ENCODE results near the gene HIPK1. TPM values are rescaled to one million over a fixed set of nuclear protein-coding genes. Genes with fewer than 3 reads are reported as not detected.

The HIPK1 gene
- total RNA-seq, 3 donors from 2014 or later (not counting 1 experiment from before 2014, with no cell fraction given) = 238 to 283 (median 261) TPM

GRCh38 chr1:113987259-113987658, 58.1 kb downstream of the HIPK1 start:
- H3K27me3 Mint-ChIP-seq (ENCODE audit: low read depth in 2 of 2) = no peaks in the 10 kb centered on the region
- TF ChIP-seq CTCF (IDR thresholded peaks at IDR 0.05) = no peak
- Histone ChIP-seq H3K27me3 (ENCODE audit: control insufficient read depth, insufficient read depth, low read length) (no peaks in the 10 kb centered on the region), H3K4me3 (ENCODE audit: low read length) (no peak overlapping the region), H3K27ac (ENCODE audit: low read length) (no peak overlapping the region), H3K4me1 (ENCODE audit: control insufficient read depth, insufficient read depth, low read length) (peaks cover 8% of the 10 kb centered on the region), H3K9me3 (ENCODE audit: control insufficient read depth, insufficient read depth, low read length) (no peaks in the 10 kb centered on the region), H3K36me3 (ENCODE audit: control insufficient read depth, insufficient read depth, low read length) (no peaks in the 10 kb centered on the region)
- WGBS (ENCODE audit: insufficient coverage) = 93% methylated on average over 5 of the region's 5 CpGs
- no peaks in the 10 kb centered on the region for H3K9me3 Mint-ChIP-seq
- no peaks in the 10 kb centered on the region for H3K36me3 Mint-ChIP-seq
- no peak overlapping the region for H3K4me3 Mint-ChIP-seq
- no peak overlapping the region for H3K27ac Mint-ChIP-seq
- intact Hi-C loops (cut with micrococcal nuclease) = no loop called here
- ATAC-seq (no peak), DNase-seq (no peak)
- H3K4me1 Mint-ChIP-seq = peaks cover 0 to 17% of the 10 kb centered on the region in 2 donors

GRCh38 chr1:113990530-113990929, 61.4 kb downstream of the HIPK1 start:
- Histone ChIP-seq H3K27me3 (ENCODE audit: control insufficient read depth, insufficient read depth, low read length) (no peaks in the 10 kb centered on the region), H3K4me3 (ENCODE audit: low read length) (no peak overlapping the region), H3K9me3 (ENCODE audit: control insufficient read depth, insufficient read depth, low read length) (peaks cover 12% of the 10 kb centered on the region), H3K36me3 (ENCODE audit: control insufficient read depth, insufficient read depth, low read length) (no peaks in the 10 kb centered on the region), H3K27ac (ENCODE audit: low read length) (no peak overlapping the region), H3K4me1 (ENCODE audit: control insufficient read depth, insufficient read depth, low read length) (no peaks in the 10 kb centered on the region)
- H3K9me3 Mint-ChIP-seq = peaks cover 4 to 12% of the 10 kb centered on the region in 2 donors
- intact Hi-C loops (cut with micrococcal nuclease) = no loop called here
- 90% methylated on average over 1 of the region's 2 CpGs for WGBS (ENCODE audit: insufficient coverage)
- TF ChIP-seq CTCF (IDR thresholded peaks at IDR 0.05) = no peak
- no peak overlapping the region for H3K27ac Mint-ChIP-seq
- peaks cover 0 to 2% of the 10 kb centered on the region in 2 donors for H3K27me3 Mint-ChIP-seq (ENCODE audit: low read depth in 2 of 2)
- DNase-seq = no peak
- peaks cover 16% of the 10 kb centered on the region for H3K36me3 Mint-ChIP-seq
- no peak overlapping the region for H3K4me3 Mint-ChIP-seq
- no peaks in the 10 kb centered on the region for H3K4me1 Mint-ChIP-seq
- no peak for ATAC-seq

GRCh38 chr1:113990961-113991360, 61.8 kb downstream of the HIPK1 start:
- no peak overlapping the region for H3K27ac Mint-ChIP-seq
- DNase-seq = no peak
- ATAC-seq = no peak
- H3K36me3 Mint-ChIP-seq = peaks cover 20% of the 10 kb centered on the region
- H3K27me3 Mint-ChIP-seq (ENCODE audit: low read depth in 2 of 2) = peaks cover 0 to 2% of the 10 kb centered on the region in 2 donors
- H3K4me3 Mint-ChIP-seq = no peak overlapping the region
- no peak for TF ChIP-seq CTCF (IDR thresholded peaks at IDR 0.05)
- H3K9me3 Mint-ChIP-seq = peaks cover 5 to 14% of the 10 kb centered on the region in 2 donors
- no peak overlapping the region for H3K4me3 ChIP-seq (ENCODE audit: low read length)
- no peaks in the 10 kb centered on the region for H3K36me3 ChIP-seq (ENCODE audit: control insufficient read depth, insufficient read depth, low read length)
- H3K27ac ChIP-seq (ENCODE audit: low read length) = no peak overlapping the region
- intact Hi-C loops (cut with micrococcal nuclease) = no loop called here
- H3K27me3 ChIP-seq (ENCODE audit: control insufficient read depth, insufficient read depth, low read length) = no peaks in the 10 kb centered on the region
- H3K4me1 ChIP-seq (ENCODE audit: control insufficient read depth, insufficient read depth, low read length) = no peaks in the 10 kb centered on the region
- WGBS (ENCODE audit: insufficient coverage) = 96% methylated on average over 4 of the region's 4 CpGs
- H3K9me3 ChIP-seq (ENCODE audit: control insufficient read depth, insufficient read depth, low read length) = peaks cover 16% of the 10 kb centered on the region
- H3K4me1 Mint-ChIP-seq = no peaks in the 10 kb centered on the region

DNA sequence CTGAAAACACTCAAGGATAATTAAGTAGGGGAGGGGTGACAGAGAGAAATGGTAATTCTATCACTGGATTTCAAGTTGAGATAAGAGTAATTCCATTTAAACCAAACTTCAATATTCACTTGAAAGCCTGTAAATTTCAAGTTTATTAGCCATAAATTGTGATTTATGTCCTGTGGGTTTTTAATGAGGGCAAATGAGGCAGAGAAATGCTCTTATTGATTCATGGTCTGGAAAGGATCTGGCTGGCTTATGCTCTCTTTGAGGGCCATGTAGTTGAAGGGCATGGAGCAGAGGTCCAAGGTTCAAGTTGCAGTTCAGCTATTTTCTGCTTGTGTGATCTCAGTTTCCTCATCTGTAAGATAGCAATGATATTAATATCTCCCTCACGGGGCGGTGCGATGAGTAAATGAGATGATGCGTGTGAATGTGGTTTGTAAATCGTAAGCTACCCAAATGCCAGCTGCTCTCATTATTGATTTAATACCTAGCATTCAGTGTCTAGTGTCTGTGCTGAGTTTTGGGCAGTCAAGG, 62.4 kb downstream of the HIPK1 start:
- H3K36me3 Mint-ChIP-seq = peaks cover 20% of the 10 kb centered on the region
- intact Hi-C loops (cut with micrococcal nuclease) = no loop called here
- H3K36me3 ChIP-seq (ENCODE audit: control insufficient read depth, insufficient read depth, low read length) = no peaks in the 10 kb centered on the region
- H3K4me1 Mint-ChIP-seq = no peaks in the 10 kb centered on the region
- H3K27me3 ChIP-seq (ENCODE audit: control insufficient read depth, insufficient read depth, low read length) = no peaks in the 10 kb centered on the region
- H3K4me3 ChIP-seq (ENCODE audit: low read length) = no peak overlapping the region
- peaks cover 17% of the 10 kb centered on the region for H3K9me3 ChIP-seq (ENCODE audit: control insufficient read depth, insufficient read depth, low read length)
- H3K27ac ChIP-seq (ENCODE audit: low read length) = no peak overlapping the region
- H3K9me3 Mint-ChIP-seq = peaks cover 5 to 14% of the 10 kb centered on the region in 2 donors
- H3K27ac Mint-ChIP-seq = no peak overlapping the region
- WGBS (ENCODE audit: insufficient coverage) = 95% methylated on average over 4 of the region's 5 CpGs
- ATAC-seq = no peak
- H3K27me3 Mint-ChIP-seq (ENCODE audit: low read depth in 2 of 2) = peaks cover 0 to 2% of the 10 kb centered on the region in 2 donors
- no peak for TF ChIP-seq CTCF (IDR thresholded peaks at IDR 0.05)
- DNase-seq = no peak
- no peak overlapping the region for H3K4me3 Mint-ChIP-seq
- no peaks in the 10 kb centered on the region for H3K4me1 ChIP-seq (ENCODE audit: control insufficient read depth, insufficient read depth, low read length)

All from natural killer cell (primary cell).